ENCODE measurements around the gene SBF2.

The SBF2 gene

DNA sequence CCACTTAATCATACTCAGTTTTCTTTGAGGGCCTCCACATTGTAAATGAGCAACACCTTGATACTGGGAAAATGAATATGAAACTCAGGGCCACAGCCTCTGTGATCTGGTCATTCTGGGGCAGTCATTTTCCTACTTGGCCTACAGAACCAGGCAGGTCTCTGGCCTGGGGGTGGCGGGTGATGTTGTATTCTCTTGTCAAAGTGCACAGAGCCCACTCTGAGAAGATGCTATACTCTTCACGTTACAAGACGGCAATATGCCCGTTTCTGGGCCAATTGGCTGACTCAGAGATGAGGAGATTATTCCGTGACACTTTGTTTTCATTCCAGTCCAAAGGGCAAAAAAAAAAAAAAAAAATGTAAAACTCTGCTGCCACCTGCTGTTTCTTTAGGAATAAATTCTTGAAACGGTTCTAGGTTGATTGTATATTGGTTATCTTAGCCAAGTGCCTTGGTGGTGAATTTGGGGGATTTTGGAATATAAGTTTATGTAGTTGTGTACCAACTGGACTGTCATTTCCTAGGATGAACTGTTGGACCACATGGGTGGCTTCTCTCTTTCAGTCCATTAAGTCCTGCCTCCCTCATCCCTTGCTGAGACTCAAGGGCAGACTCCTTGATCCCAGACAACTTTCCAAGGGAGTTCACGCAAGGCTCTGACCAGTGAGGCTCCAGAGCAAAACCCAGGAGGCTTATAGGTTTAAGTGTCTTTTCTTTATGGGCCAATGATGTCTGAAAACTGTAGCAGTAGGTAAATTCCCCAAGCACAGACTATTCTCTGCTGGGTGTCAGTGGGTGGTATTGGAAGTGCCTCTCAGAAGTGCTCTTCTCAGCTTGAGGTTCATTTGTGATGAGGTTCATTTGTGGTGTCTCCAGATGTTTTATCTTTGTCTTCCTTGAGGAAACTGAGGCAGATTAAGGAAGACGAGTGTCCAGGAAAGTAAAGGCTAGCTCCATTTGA is 29.1 kb upstream of the SBF2 start:
- H3K9me3 ChIP-seq (ENCODE audit: control insufficient read depth, insufficient read depth, low read length), result no peaks in the 10 kb centered on the region
- H3K36me3 ChIP-seq (ENCODE audit: insufficient read depth, low read length), result no peaks in the 10 kb centered on the region
- peaks cover 23% of the 10 kb centered on the region for H3K4me1 ChIP-seq (ENCODE audit: insufficient read depth, low read length)
- H3K9ac ChIP-seq (ENCODE audit: low read depth, low read length), result no peak overlapping the region

- Histone ChIP-seq H3K36me3 (ENCODE audit: insufficient read depth, low read length) (no peaks in the 10 kb centered on the region), H3K4me1 (ENCODE audit: insufficient read depth, low read length) (peaks cover 30% of the 10 kb centered on the region), H3K9me3 (ENCODE audit: control insufficient read depth, insufficient read depth, low read length) (no peaks in the 10 kb centered on the region), H3K9ac (ENCODE audit: low read depth, low read length) (no peak overlapping the region)
These were observed 28.4 kb upstream of the SBF2 start for GRCh38 chr11:10322401-10322800.

DNA sequence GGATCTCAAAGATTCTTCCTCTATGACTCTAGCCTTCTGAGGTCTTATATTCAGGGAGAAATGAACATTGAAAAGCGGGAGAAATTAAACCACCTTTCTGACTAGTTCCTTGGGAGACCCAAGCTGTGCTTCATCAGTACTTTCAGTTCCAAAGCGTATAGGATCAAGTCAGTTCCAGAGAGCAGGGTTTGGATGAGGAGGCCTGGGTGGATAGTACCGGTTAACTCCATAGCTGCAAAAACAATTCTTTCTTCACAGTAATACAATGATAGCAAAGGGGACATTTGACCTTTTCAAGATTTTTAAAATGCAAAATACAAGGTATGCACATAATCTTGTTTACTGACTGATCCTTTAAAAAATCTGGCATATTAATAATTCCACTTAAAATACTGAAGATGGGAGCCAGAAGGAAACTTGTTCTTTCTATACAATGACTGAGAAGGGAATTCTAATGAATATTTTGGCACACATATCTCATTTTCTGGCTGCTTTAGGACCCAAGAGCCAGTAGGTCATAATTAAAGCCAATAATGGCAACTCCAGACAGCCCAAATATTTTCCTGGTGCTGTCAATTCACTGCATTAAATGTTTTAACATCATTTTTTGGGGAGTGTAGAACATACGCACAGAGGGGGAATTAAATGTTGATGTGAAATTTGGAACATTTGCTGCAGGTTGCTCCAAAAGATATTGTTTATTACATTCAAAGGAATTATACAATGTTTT is 26.9 kb upstream of the SBF2 start:
- Histone ChIP-seq H3K36me3 (ENCODE audit: insufficient read depth, low read length) (no peaks in the 10 kb centered on the region), H3K4me1 (ENCODE audit: insufficient read depth, low read length) (peaks cover 38% of the 10 kb centered on the region), H3K9ac (ENCODE audit: low read depth, low read length) (no peak overlapping the region), H3K9me3 (ENCODE audit: control insufficient read depth, insufficient read depth, low read length) (no peaks in the 10 kb centered on the region)

DNA sequence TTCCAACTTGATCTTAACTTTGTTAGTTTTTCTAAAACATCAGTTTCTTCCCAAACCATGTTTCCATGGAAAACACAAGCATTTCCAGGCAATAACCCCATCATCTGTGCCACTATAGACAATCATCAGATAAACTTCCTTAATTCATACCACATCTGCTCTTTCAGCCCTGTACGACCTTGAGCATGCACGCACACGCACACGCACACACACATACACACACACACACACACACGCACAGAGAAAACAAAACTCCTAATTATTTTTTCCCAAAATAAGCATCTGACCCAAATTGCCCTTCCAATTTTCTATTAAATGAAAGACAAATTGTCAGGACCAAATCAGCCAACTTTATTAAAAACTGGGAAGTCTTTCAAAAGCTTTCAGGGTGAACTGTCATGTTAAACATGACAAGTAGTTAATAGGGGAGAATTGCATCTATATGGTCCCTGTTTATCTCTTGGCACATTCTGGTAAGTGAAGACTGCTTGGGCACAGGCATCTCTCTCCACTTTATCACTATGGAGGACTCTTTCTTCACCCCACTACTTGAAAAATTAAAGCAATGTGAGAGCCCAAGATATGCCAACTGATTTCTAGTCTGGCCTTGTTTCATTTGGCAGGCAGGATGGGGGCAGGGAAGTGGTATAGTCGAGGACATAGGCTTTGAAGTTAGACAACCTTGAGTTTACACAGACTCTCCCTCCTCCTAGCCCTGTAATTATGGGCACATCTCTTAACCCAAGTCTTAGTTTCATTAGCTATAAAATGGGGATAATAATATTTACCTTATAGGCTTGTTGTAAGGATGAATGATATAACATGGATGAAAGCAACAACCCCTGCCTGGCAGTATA is 25.9 kb upstream of the SBF2 start:
- no peaks in the 10 kb centered on the region for H3K9me3 ChIP-seq (ENCODE audit: control insufficient read depth, insufficient read depth, low read length)
- H3K9ac ChIP-seq (ENCODE audit: low read depth, low read length), result no peak overlapping the region
- H3K4me1 ChIP-seq (ENCODE audit: insufficient read depth, low read length), result peaks cover 38% of the 10 kb centered on the region

GRCh38 chr11:10318527-10318802 is 24.4 kb upstream of the SBF2 start:
- Histone ChIP-seq H3K9me3 (ENCODE audit: control insufficient read depth, insufficient read depth, low read length) (no peaks in the 10 kb centered on the region), H3K9ac (ENCODE audit: low read depth, low read length) (no peak overlapping the region), H3K4me1 (ENCODE audit: insufficient read depth, low read length) (peaks cover 35% of the 10 kb centered on the region), H3K36me3 (ENCODE audit: insufficient read depth, low read length) (no peaks in the 10 kb centered on the region)

More for the DNA sequence above, 25.9 kb upstream of the SBF2 start:
- H3K36me3 ChIP-seq (ENCODE audit: insufficient read depth, low read length), result no peaks in the 10 kb centered on the region

GRCh38 chr11:10317776-10318526 is 23.9 kb upstream of the SBF2 start:
- H3K4me1 ChIP-seq (ENCODE audit: insufficient read depth, low read length), result peaks cover 31% of the 10 kb centered on the region
- no peaks in the 10 kb centered on the region for H3K9me3 ChIP-seq (ENCODE audit: control insufficient read depth, insufficient read depth, low read length)
- H3K9ac ChIP-seq (ENCODE audit: low read depth, low read length), result no peak overlapping the region
- H3K36me3 ChIP-seq (ENCODE audit: insufficient read depth, low read length), result no peaks in the 10 kb centered on the region

DNA sequence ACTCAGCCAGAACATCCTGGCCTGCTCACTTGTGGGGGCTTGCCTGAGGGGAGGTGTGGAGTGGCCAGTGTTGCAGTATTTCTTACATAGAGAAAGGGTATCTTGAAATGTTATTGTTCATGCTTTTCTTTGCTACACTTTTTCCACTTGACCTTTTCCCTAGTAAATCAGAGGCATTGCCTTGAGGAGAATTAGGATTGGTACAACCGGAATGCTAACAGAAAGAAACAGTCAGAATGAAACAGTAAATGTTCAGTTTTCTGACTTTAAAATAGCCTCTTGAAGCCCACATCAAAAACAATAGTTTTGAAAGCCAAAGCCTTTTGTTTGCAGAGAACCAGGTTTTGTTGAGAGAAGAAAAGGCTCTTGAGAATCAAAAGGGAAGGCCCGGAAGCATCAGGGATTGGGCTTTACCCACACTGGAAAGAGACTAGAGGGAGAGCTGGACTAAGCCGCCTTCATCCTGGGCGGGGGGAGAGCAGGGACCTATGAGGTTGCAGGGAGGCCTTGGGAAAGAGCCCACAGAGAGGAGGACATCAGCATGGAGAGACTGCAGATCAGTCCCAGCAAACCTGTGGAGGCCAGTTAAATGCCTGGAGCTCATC is 23.2 kb upstream of the SBF2 start:
- Histone ChIP-seq H3K9ac (ENCODE audit: low read depth, low read length) (no peak overlapping the region), H3K4me1 (ENCODE audit: insufficient read depth, low read length) (peaks cover 25% of the 10 kb centered on the region), H3K9me3 (ENCODE audit: control insufficient read depth, insufficient read depth, low read length) (no peaks in the 10 kb centered on the region; the same call in 1 of the 2 replicates), H3K36me3 (ENCODE audit: insufficient read depth, low read length) (no peaks in the 10 kb centered on the region)

GRCh38 chr11:10315083-10315482 is 21.1 kb upstream of the SBF2 start:
- H3K36me3 ChIP-seq (ENCODE audit: insufficient read depth, low read length), result no peaks in the 10 kb centered on the region
- H3K9ac ChIP-seq (ENCODE audit: low read depth, low read length), result no peak overlapping the region
- H3K4me1 ChIP-seq (ENCODE audit: insufficient read depth, low read length), result peaks cover 27% of the 10 kb centered on the region
- H3K9me3 ChIP-seq (ENCODE audit: control insufficient read depth, insufficient read depth, low read length), result no peaks in the 10 kb centered on the region; the same call in 1 of the 2 replicates

- Histone ChIP-seq H3K36me3 (ENCODE audit: insufficient read depth, low read length) (no peaks in the 10 kb centered on the region), H3K9ac (ENCODE audit: low read depth, low read length) (no peak overlapping the region), H3K9me3 (ENCODE audit: control insufficient read depth, insufficient read depth, low read length) (no peaks in the 10 kb centered on the region; the same call in 1 of the 2 replicates), H3K4me1 (ENCODE audit: insufficient read depth, low read length) (peaks cover 34% of the 10 kb centered on the region)
These were observed 20.4 kb upstream of the SBF2 start for GRCh38 chr11:10314199-10315072.

DNA sequence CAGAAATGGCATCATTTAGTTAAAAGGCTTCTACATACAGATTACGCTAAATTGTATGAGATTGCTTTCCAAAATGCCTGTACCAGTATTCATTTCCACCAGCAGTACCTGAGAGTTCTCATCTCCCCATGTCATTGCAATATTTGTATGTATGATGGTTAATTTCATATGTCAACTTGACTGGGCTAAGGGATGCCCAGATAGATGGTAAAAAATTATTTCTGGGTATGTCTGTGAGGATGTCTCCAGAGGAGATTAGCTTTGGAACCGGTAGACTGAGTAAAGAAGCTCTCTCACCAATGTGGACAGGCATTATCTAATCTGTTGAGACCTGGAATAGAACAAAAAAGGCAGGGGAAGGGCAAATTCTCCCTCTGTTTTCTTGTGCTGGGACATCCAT is 17.8 kb upstream of the SBF2 start:
- Histone ChIP-seq H3K36me3 (ENCODE audit: insufficient read depth, low read length) (no peaks in the 10 kb centered on the region), H3K4me1 (ENCODE audit: insufficient read depth, low read length) (peaks cover 29% of the 10 kb centered on the region), H3K9me3 (ENCODE audit: control insufficient read depth, insufficient read depth, low read length) (no peaks in the 10 kb centered on the region; the same call in 1 of the 2 replicates), H3K9ac (ENCODE audit: low read depth, low read length) (no peak overlapping the region)

DNA sequence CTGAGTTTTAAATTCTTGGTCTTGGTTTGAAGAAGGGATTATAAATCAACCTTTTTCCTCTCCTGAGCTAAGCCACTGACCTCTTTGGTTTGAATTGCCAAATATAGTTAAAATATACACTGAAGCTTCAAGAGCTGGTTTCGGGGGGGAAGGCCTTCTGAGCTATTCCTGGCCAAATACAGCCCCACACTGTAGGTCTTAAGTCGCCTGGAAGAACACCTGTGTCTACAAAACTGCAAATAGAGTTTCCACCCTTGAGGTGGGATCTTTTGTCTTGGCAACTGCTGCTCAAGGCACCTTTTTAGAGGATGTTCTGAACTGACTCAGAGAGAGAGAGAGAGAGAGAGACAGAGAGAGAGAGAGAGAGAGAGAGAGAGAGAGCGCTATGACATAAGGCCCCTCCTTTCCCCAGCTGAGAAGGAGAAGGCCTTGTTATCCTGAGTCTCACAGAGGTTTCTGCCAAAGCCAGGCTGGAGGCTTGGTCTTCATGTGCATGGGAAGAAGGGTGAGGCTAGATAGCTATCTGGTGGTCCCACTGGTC is 16.4 kb upstream of the SBF2 start:
- H3K4me1 ChIP-seq (ENCODE audit: insufficient read depth, low read length), result peaks cover 28% of the 10 kb centered on the region
- no peaks in the 10 kb centered on the region; the same call in 1 of the 2 replicates for H3K9me3 ChIP-seq (ENCODE audit: control insufficient read depth, insufficient read depth, low read length)
- no peaks in the 10 kb centered on the region for H3K36me3 ChIP-seq (ENCODE audit: insufficient read depth, low read length)
- H3K9ac ChIP-seq (ENCODE audit: low read depth, low read length), result no peak overlapping the region

- H3K9ac ChIP-seq (ENCODE audit: low read depth, low read length), result no peak overlapping the region
- no peaks in the 10 kb centered on the region; the same call in 1 of the 2 replicates for H3K9me3 ChIP-seq (ENCODE audit: control insufficient read depth, insufficient read depth, low read length)
- no peaks in the 10 kb centered on the region for H3K36me3 ChIP-seq (ENCODE audit: insufficient read depth, low read length)
- H3K4me1 ChIP-seq (ENCODE audit: insufficient read depth, low read length), result peaks cover 26% of the 10 kb centered on the region
These were observed 15.4 kb upstream of the SBF2 start for GRCh38 chr11:10309163-10310093.

Data from ES-I3 (cell line).